ENCODE results near the gene HSD17B7.
A peak's percentile ranks its signal among the peaks of the same experiment; 100 is the strongest.
"Not testable (repeated sequence)": the region's sequence is repeated elsewhere in the genome, so short reads cannot be mapped to it uniquely, and the experiment has no call there.

The HSD17B7 gene

DNA sequence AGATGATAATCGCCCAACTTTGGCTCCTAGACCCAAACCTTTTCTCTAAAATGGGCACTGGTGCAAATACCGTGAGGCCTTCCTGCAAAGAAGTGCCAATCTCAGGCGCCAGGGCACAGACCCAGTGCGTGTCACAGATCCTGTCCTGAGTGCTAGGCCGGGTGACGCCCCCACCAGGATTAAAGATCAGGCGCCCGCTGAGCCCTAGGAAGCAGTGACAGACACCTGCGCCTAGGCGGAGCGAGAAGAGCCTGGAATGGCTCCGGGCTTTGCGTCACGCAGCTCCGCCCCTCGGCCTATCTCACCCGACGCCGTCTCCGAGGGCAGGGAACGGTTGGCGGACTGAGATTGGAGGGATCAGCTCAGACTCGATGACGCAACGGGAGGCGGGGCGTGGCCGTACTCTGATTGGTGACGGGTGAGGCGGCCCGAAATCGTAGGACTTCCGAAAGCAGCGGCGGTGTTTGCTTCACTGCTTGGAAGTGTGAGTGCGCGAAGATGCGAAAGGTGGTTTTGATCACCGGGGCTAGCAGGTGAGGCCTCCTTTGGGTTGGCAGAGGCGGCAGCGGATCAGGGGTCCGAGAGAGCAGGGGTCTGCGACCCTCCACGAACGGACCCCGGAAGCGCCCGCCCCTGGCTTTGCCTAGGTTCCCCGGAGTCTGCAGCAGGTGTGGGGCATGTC lies at the start of gene HSD17B7:
TSS of gene HSD17B7 (plus strand) at position 400 of the 682 bp plus-strand sequence. CDS start at position 499, 99 bp downstream.
- DNase-seq (ENCODE audit: low read depth in 2 of 2): peak; percentile 59 to 62

GRCh38 chr1:162740755-162741154 lies 49.7 kb upstream of the HSD17B7 start:
- no peak for DNase-seq (ENCODE audit: low read depth in 2 of 2)

- no peak for DNase-seq (ENCODE audit: low read depth in 2 of 2)
Measured at GRCh38 chr1:162741574-162741973, 48.9 kb upstream of the HSD17B7 start.

DNA sequence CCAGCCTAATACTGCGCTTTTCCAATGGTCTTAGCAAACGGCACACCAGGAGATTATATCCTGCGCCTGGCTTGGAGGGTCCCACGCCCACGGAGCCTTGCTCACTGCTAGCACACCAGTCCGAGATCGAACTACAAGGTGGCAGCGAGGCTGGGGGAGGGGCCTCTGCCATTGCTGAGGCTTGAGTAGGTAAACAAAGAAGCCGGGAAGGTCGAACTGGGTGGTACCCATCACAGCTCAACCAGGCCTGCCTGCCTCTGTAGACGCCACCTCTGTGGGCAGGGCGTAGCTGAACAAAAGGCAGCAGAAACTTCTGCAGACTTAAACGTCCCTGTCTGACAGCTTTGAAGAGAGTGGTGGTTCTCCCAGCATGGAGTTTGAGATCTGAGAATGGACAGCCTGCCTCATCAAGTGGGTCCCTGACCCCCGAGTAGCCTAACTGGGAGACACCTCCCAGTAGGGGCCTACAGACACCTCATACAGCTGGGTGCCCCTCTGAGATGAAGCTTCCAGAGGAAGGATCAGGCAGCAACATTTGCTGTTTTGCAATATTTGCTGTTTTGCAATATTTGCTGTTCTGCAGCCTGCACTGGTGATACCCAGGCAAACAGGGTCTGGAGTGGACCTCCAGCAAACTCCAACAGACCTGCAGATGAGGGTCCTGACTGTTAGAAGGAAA lies 44.1 kb upstream of the HSD17B7 start:
- DNase-seq (ENCODE audit: low read depth in 2 of 2): not testable (repeated sequence)

- DNase-seq (ENCODE audit: low read depth in 2 of 2): no peak
Measured at GRCh38 chr1:162753001-162753658, 37.4 kb upstream of the HSD17B7 start.

DNA sequence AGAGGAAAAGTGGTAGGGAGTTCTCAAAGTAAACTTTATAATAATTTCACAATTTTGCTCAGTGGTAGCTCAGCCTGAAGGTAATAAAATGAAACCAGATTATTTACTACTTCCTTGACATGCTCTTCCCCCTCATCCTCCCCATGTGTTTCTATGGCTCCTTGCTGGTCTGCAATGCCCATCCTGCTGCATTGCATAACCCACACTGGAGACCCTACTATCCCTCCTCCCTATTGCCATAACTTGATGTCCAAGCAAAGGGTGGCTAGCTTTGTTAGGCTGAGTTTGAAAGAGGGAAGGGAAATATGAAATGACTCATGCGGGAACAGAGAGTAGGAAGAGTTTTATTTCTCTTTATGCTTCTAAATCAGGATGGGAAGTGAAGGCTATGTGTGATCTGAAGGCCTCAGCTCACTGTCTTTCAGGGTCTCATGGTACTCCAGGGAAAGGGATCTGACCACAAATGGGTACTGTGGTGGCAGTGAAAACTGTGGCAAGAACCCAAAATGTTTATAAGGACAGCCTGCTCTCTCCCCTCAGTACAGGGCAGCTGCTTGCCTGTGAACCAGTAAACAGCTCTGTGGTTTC lies 36.4 kb upstream of the HSD17B7 start:
- no peak for DNase-seq (ENCODE audit: low read depth in 2 of 2)

DNA sequence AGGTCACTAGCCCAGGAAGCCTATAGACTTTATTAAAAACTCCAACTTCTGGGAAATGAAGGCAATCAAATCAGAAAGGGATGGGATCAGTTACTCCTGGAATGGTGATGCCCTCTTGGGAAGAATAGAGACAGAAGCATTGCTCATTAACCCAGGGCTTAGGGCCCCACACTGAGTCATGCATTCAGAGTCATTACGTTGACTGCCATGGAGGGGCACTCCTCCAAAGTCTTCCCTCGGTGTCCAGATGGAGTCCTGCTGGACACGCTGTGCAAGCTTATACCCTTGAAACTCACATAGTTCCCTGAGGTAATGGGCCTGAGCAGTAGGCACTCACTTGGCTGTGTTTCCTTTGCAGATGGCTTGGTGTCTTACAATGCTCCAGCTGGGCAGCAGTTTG lies 35.2 kb upstream of the HSD17B7 start:
- no peak for DNase-seq (ENCODE audit: low read depth in 2 of 2)

DNA sequence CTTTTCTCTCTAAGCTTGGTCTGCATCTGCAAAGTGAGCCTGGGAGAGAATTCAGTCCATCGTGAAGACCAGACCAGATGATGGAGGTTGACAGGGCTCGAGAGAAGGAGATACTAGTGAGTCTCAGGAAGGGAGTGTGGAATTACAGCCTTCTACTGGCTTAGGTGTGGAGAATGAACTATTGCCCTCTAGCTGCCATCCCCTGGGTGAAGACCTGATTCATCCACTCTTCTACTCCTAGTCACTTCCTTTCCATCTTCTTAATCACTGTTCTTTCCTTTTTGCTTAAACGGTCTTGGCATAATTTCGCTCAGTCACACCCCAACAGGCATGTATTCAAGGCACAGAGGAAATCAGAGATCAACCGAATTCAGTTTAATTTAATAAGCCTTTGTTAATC lies 34.0 kb upstream of the HSD17B7 start:
- no peak for DNase-seq (ENCODE audit: low read depth in 2 of 2)

DNA sequence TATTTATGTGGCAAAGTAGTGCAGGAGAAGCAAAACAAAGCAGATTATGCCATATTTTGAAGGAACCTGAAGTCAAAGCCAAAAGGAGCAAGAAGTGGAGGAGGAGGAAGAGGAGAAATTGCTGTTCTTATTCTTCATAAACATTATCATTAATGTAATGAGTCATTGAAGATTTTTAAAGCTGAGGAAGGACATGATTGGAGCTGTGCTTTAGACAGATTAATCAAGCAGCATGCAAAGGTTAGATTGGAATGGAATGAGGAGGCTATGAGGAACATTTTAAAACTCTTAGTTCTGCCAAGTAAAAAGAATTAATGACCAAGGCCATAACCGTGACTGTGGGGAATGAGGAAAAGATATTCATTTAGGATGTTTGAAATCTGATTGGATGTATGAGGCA lies 33.0 kb upstream of the HSD17B7 start:
- no peak for DNase-seq (ENCODE audit: low read depth in 2 of 2)

DNA sequence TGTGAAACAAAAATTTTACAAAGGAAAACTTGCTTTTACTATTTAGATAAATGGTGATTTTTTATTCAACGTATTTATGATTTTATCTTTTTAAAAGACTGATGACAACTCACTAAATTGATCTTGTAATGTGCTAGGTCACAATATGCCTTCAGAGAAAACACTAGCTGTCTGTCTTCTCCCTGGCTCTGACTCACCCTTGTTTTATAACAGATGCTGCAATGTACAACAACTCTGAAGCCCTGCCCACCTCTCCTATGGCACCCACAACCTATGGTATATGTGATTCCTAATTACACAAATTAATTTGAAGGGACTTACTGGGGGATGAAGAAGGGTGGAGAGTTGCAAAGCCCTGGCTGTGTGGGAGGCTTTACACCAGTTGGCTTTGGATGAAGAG lies 24.7 kb upstream of the HSD17B7 start:
- no peak for DNase-seq (ENCODE audit: low read depth in 2 of 2)

GRCh38 chr1:162772571-162773154 lies 17.8 kb upstream of the HSD17B7 start:
- DNase-seq (ENCODE audit: low read depth in 2 of 2): no peak

- DNase-seq (ENCODE audit: low read depth in 2 of 2): no peak
Measured at GRCh38 chr1:162774007-162774406, 16.5 kb upstream of the HSD17B7 start.

DNA sequence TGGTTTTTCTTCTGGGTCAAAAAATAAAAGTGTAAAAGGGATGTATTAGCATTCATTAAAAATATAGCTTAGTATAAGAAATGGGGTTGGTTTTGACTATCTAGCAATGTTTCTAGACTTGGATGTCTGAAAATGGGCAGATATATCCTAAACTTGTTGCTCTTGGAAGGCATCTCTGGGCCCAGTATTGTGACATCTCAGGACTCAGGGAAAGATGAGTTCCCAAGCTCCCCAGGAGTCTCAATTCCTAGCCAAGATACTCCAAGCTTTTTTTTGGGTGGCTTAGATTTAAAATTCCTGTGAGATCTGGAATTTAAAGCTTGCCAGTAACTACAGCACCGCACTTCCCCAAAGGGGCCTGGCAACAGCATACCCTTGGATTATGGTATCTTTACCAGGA lies 11.5 kb upstream of the HSD17B7 start:
- no peak for DNase-seq (ENCODE audit: low read depth in 2 of 2)

- no peak for DNase-seq (ENCODE audit: low read depth in 2 of 2)
Measured at GRCh38 chr1:162782671-162783070, 7.8 kb upstream of the HSD17B7 start.

GRCh38 chr1:162784926-162785325 lies 5.6 kb upstream of the HSD17B7 start:
- DNase-seq (ENCODE audit: low read depth in 2 of 2): not testable (repeated sequence)

DNA sequence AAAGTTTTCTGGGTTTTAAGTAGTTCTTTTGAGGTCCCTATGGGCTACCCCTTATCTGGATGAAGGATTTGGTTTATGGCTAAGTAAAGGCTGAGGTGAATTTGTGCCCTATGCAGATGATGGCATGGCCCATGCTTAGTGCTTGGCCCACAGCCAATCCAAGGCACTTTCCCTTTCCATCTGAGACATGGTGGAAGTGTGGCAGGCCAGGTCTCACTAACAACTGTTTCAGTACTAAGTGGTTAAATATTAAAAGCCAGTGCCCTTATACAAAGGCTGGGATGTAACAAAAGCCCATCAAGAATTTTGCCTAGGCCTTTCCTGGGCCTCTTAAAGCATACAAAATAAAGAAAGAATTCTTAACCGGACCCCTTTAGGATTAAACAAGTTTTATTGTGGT lies 1.7 kb upstream of the HSD17B7 start:
- DNase-seq (ENCODE audit: low read depth in 2 of 2): not testable (repeated sequence)

DNA sequence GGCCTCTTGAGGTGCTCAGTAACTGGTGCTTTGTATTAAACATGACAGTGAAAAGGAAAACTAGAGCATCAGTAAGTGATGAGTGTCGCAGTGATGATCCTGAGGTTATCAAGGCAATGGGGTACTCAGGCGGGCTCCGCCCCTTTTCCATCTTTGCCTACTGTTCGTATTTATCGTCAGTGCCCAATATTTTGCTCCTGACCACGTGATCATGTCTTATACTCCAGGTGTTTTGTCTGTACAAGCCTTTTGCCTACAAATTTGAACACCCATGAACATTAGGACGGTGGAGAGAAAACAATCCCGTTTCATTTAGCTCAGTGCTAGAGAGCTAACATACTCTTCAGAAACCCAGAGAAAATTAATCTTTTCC lies 469 bp downstream of the HSD17B7 start:
- not testable (repeated sequence) for DNase-seq (ENCODE audit: low read depth in 2 of 2)

- not testable (repeated sequence) for DNase-seq (ENCODE audit: low read depth in 2 of 2)
Measured at GRCh38 chr1:162794284-162794683, 3.8 kb downstream of the HSD17B7 start.

GRCh38 chr1:162796617-162797279 lies 6.2 kb downstream of the HSD17B7 start:
- not testable (repeated sequence) for DNase-seq (ENCODE audit: low read depth in 2 of 2)

- not testable (repeated sequence) for DNase-seq (ENCODE audit: low read depth in 2 of 2)
Measured at GRCh38 chr1:162799995-162800830, 9.7 kb downstream of the HSD17B7 start.

DNA sequence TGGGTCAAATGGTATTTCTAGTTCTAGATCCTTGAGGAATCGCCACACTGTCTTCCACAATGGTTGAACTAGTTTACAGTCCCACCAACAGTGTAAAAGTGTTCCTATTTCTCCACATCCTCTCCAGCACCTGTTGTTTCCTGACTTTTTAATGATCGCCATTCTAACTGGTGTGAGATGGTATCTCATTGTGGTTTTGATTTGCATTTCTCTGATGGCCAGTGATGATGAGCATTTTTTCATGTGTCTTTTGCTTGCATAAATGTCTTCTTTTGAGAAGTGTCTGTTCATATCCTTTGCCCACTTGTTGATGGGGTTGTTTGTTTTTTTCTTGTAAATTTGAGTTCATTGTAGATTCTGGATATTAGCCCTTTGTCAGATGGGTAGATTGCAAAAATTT lies 17.0 kb downstream of the HSD17B7 start:
- not testable (repeated sequence) for DNase-seq (ENCODE audit: low read depth in 2 of 2)

Data from stimulated activated CD4-positive, alpha-beta T cell treated with anti-CD3 and anti-CD28 coated beads, Interleukin-15, amount 100 ng/mL, for 48 hours (primary cell).